Measurements from ENCODE around the gene ACOT8. TPM values are rescaled to one million over a fixed set of nuclear protein-coding genes. Genes with fewer than 3 reads are reported as not detected.

Gene ACOT8
- total and polyA plus RNA-seq, 2 of the 8 experiments (the other 6 are each of a cell fraction or from before 2014, with no cell fraction given), result 37.6 to 88.8 TPM

DNA sequence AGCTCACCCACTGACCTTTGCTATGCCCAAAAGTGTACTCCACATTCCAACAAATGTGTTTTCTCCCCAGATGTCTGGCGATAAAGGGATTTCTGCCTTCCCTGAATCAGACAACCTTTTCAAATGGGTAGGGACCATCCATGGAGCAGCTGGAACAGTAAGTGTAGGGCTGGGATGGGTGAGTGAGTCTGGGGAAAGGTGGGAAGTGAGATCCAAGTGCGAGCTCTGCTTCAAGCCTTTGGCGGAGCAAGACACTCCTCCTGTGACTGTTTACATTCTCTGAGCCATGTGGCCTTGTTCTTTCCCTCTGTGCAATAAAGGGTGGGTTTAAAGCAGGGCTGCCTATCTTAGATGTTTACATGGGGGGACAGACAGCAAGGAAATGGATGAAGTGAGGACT is 42.9 kb downstream of the ACOT8 start (continued):
- TF ChIP-seq, protein P1, sequence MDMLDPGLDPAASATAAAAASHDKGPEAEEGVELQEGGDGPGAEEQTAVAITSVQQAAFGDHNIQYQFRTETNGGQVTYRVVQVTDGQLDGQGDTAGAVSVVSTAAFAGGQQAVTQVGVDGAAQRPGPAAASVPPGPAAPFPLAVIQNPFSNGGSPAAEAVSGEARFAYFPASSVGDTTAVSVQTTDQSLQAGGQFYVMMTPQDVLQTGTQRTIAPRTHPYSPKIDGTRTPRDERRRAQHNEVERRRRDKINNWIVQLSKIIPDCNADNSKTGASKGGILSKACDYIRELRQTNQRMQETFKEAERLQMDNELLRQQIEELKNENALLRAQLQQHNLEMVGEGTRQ (IDR thresholded peaks at IDR 0.05; ENCODE audit: low read length), result no peak
- TF ChIP-seq, protein P2, sequence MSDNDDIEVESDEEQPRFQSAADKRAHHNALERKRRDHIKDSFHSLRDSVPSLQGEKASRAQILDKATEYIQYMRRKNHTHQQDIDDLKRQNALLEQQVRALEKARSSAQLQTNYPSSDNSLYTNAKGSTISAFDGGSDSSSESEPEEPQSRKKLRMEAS (IDR thresholded peaks at IDR 0.05), result no peak
- TF ChIP-seq CHD2 (IDR thresholded peaks at IDR 0.05; ENCODE audit: low read length), result no peak
- TF ChIP-seq, protein P3, sequence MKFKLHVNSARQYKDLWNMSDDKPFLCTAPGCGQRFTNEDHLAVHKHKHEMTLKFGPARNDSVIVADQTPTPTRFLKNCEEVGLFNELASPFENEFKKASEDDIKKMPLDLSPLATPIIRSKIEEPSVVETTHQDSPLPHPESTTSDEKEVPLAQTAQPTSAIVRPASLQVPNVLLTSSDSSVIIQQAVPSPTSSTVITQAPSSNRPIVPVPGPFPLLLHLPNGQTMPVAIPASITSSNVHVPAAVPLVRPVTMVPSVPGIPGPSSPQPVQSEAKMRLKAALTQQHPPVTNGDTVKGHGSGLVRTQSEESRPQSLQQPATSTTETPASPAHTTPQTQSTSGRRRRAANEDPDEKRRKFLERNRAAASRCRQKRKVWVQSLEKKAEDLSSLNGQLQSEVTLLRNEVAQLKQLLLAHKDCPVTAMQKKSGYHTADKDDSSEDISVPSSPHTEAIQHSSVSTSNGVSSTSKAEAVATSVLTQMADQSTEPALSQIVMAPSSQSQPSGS (IDR thresholded peaks at IDR 0.05; ENCODE audit: low read length), result no peak
- TF ChIP-seq CBX8 (IDR thresholded peaks at IDR 0.05; ENCODE audit: borderline replicate concordance, low read depth, low read length), result no peak
- no peak for TF ChIP-seq ZNF274 (IDR thresholded peaks at IDR 0.05; ENCODE audit: borderline replicate concordance, extremely low read depth, low read length)
- no peak for TF ChIP-seq EP300 (IDR thresholded peaks at IDR 0.05; ENCODE audit: borderline replicate concordance in 1 of 2, low read depth in 2 of 2, low read length in 2 of 2)

Data from H1 (cell line).